Astrocyte of the cerebellum (primary cell): ENCODE data around the gene DIP2C.
"Not testable (repeated sequence)": the region's sequence is repeated elsewhere in the genome, so short reads cannot be mapped to it uniquely, and the experiment has no call there.

Experiments used
- DNase-seq: peaks from one replicate; pipeline ENCODE4 v3.0.0-alpha.2; 2011; ENCODE audit warnings: low read depth
- H3K4me3 ChIP-seq: 2 replicates; pipeline ENCODE4 v1.5.1; 2011; ENCODE audit warnings: mild to moderate bottlenecking, low read depth, low read length, moderate library complexity
- in situ Hi-C: cut with HindIII; loops from 2 replicates; pipeline ENCODE4 v1.10.0; 2017; ENCODE audit warnings: low sequenced_read_pairs
- TF ChIP-seq, protein P1 (sequence below): IDR thresholded peaks from 2 replicates; pipeline ENCODE4 v1.5.1; 2012; ENCODE audit warnings: low read length, low read depth, moderate library complexity, mild to moderate bottlenecking; ENCODE audit errors: missing control alignments

DIP2C gene

DNA sequence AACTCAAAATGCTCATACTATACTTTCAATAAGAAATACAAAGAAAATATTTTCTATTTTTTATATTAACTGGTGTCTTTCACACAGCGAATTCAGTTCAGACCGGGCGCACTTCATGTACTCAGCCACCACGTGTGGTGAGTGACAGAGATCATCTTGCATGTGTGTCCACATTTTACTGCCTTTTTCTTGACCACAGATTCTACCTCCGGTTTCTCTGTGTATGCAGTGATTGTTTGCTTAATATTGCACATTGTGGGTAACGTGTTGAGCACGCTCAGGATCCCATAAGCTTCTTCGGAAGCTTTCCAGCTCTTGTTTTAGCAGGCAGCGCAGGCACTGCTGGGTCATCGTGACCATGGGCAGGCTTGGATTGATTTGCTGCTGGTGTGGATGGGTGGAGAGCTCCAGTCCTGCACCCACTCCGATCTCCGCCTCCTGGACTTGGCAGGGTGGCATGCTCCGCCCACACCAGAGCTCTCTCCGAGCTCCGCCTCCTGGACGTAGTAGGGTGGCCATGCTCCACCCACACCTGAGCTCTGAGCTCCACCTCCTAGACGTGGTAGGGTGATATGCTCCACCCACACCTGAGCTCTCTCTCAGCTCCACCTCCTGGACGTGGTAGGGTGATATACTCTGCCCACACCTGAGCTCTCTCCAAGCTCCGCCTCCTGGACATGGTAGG is 253.3 kb downstream of the DIP2C start:
- TF ChIP-seq, protein P1, sequence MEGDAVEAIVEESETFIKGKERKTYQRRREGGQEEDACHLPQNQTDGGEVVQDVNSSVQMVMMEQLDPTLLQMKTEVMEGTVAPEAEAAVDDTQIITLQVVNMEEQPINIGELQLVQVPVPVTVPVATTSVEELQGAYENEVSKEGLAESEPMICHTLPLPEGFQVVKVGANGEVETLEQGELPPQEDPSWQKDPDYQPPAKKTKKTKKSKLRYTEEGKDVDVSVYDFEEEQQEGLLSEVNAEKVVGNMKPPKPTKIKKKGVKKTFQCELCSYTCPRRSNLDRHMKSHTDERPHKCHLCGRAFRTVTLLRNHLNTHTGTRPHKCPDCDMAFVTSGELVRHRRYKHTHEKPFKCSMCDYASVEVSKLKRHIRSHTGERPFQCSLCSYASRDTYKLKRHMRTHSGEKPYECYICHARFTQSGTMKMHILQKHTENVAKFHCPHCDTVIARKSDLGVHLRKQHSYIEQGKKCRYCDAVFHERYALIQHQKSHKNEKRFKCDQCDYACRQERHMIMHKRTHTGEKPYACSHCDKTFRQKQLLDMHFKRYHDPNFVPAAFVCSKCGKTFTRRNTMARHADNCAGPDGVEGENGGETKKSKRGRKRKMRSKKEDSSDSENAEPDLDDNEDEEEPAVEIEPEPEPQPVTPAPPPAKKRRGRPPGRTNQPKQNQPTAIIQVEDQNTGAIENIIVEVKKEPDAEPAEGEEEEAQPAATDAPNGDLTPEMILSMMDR: no peak
- in situ Hi-C loops: no loop called here
- DNase-seq: no peak
- H3K4me3 ChIP-seq: no peak overlapping the region

DNA sequence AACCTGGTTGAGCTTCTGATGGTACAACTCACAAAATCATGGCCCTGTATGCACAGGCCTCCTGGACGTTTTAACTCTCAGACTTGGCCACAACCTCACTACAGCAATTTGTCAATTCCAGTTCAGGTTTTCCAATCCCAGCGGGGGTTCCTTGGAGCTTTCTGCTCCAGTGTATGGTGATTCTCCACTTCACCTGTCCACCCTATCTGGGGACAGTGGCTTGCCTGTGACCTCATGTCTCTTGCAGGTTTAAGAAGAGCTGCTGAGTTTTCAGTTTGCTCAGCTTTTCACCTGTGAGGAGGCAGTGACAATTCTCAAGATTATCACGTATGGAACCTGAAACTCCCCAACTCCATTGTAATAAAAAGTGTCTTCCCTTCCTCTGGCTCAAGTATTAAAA is 254.1 kb downstream of the DIP2C start:
- in situ Hi-C loops: no loop called here
- DNase-seq: no peak
- TF ChIP-seq, protein P1: no peak
- H3K4me3 ChIP-seq: no peak overlapping the region

DNA sequence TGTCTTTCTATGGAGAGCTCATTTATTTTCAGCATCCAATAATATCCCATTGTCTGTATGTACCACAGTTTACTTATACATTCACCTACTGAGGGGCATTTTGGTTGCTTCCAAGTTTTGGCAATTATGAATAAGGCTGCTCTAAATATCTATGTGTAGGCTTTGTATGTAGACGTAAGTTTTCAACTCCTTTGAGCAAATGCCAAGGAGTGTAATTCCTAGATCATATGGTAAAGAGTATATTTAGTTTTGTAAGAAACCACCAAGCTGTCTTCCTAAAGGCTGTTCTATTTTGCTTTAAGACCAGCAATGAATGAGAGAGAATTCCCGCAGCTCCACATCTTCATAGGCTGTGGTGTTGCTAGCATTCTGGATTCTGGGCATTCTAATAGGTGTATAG is 259.8 kb downstream of the DIP2C start:
- TF ChIP-seq, protein P1: no peak
- no peak overlapping the region for H3K4me3 ChIP-seq
- no peak for DNase-seq
- in situ Hi-C loops: no loop called here

DNA sequence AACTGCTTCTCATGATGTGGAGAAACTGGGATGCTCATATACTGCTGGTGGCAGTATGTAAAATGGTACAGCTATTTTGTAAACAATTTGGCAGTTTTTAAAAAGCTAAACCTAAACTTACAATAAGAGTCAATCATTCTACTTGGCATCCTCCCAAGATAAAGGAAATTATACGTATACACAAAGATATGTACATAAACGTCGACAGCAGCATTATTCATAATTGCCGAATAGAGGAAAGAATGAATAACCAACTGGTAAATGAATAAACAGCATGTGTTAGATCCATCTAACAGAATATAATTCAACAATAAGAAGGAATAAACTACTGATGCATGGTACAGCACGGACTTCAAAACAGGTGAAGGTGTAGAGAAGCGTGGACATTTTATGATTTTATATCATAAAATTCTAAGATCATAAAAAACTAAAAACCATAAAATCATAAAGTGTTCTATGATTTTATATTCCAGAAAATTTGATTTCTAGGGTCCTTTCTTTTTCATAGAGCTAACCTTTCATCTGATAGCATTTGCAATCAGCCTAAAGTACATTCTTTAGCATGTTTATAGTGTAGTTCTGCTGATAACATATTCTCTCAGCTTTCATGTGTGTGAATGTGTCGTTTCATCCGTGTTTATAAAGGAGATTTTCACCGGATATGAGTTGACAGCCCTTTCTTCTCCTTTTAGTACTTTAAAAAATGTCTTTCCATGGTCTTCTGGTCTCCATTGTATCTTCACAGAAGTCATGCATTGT is 261.5 kb downstream of the DIP2C start:
- TF ChIP-seq, protein P1: no peak
- H3K4me3 ChIP-seq: no peak overlapping the region
- in situ Hi-C loops: no loop called here
- DNase-seq: no peak

DNA sequence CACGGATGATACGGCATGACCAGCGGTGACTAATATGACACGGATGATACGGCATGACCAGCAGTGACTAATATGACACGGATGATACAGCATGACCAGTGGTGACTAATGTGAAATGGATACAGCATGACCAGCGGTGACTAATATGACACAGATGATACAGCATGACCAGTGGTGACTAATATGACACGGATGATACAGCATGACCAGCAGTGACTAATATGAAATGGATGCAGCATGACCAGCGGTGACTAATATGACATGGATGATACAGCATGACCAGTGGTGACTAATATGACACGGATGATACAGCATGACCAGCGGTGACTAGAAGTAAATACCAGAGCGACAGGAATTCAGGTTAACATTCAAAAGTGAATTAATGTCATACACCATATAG is 264.1 kb downstream of the DIP2C start:
- not testable (repeated sequence) for DNase-seq, H3K4me3 ChIP-seq

DNA sequence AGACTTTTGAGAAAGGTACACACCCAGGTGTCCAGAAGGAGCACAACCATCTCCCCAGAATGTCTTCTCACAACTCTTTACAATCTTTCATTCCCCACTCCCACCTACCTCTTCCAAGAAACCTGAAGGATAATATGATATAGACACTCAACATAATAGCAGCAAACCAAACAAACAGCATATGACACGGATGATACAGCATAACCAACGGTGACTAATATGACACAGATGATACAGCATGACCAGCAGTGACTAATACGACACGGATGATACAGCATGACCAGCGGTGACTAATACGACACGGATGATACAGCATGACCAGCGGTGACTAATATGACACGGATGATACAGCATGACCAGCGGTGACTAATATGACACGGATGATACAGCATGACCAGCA is 264.7 kb downstream of the DIP2C start:
- DNase-seq, H3K4me3 ChIP-seq, in situ Hi-C loops: not testable (repeated sequence)

More for the DNA sequence above, 264.1 kb downstream of the DIP2C start:
- in situ Hi-C loops: not testable (repeated sequence)

DNA sequence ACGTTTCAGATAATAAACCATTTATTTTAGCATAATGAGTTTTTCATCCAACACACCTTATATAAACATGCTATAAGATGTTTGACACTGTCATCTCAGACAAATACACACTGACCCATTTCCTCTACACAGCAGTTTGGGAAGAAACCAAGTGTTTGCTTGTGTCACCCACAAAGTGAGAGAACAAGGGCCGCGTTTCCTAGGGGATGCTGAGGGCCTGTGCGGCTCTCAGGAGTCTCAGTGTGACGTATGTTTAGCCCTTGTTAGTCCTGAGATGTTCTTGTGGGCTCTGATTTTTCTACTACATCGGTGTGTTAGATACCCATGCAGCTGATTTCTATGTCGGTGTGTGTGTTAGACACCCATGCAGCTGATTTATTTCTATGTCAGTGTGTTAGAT is 266.3 kb downstream of the DIP2C start:
- in situ Hi-C loops: no loop called here
- no peak for DNase-seq
- H3K4me3 ChIP-seq: no peak overlapping the region
- TF ChIP-seq, protein P1: no peak
